IMR-90 (cell line): Measurements from ENCODE around the gene FBXO34. TPM values are rescaled to one million over a fixed set of nuclear protein-coding genes. Genes with fewer than 3 reads are reported as not detected.

Experiments
- ATAC-seq: fragments of 200-7000 bp; cut with Tn5 transposase; 2 replicates; pipeline ENCODE4 v1.9.1; 2020; ENCODE audit warnings: low read depth, mild to moderate bottlenecking, moderate library complexity
- BruUV-seq: library from RNA; stranded (reverse); fragments of 400-500 nt; replicated peaks from 2 replicates; lab custom pipeline; 2021; lab: Mats Ljungman, UMichigan
- CTCF ChIA-PET: fragments of 300-600 bp; formaldehyde crosslinking; extraction: SDS; loops from one replicate; lab custom pipeline; 2021; ENCODE audit warnings: antibody characterized with exemption; lab: Yijun Ruan, JAX
- POLR2A ChIA-PET: fragments of 300-600 bp; sonication (Branson Sonifier 250); formaldehyde crosslinking; loops from one replicate; lab custom pipeline; 2022; ENCODE audit warnings: antibody characterized with exemption; ENCODE audit not compliant: unreplicated experiment; lab: Charles Lee
- DNase-seq: peaks from one replicate; pipeline ENCODE4 v3.0.0; 2013
- H2AFZ ChIP-seq: replicated peaks from 2 replicates; pipeline ENCODE3; 2013; ENCODE audit warnings: low read length, mild to moderate bottlenecking; ENCODE audit not compliant: poor library complexity
- H2AK5ac ChIP-seq: 2 replicates; pipeline ENCODE4 v1.6.1; 2013; ENCODE audit warnings: low read depth, low read length, inconsistent platforms
- H2AK9ac ChIP-seq: replicated peaks from 2 replicates; pipeline ENCODE3; 2013; ENCODE audit warnings: mild to moderate bottlenecking, low read depth, low read length, moderate library complexity; ENCODE audit not compliant: poor library complexity
- H2BK120ac ChIP-seq: 2 replicates; pipeline ENCODE4 v1.6.1; 2013; ENCODE audit warnings: low read depth, low read length, inconsistent platforms
- H2BK15ac ChIP-seq: 3 replicates; pipeline ENCODE4 v1.6.1; 2013; ENCODE audit warnings: low read depth, low read length, inconsistent platforms
- H2BK20ac ChIP-seq: 2 replicates; pipeline ENCODE4 v1.6.1; 2013; ENCODE audit warnings: low read depth, mild to moderate bottlenecking, inconsistent platforms, low read length, moderate library complexity
- H2BK5ac ChIP-seq: 2 replicates; pipeline ENCODE4 v1.6.1; 2013; ENCODE audit warnings: mild to moderate bottlenecking, low read depth, low read length, inconsistent platforms; ENCODE audit not compliant: poor library complexity, severe bottlenecking
- H3K14ac ChIP-seq: replicated peaks from 2 replicates; pipeline ENCODE4 v1.6.1; 2013; ENCODE audit warnings: low read depth, low read length, inconsistent platforms
- H3K18ac ChIP-seq: 2 replicates; pipeline ENCODE4 v1.6.1; 2013; ENCODE audit warnings: low read depth, low read length, control low read depth
- H3K23ac ChIP-seq: 2 replicates; pipeline ENCODE4 v1.6.1; 2013; ENCODE audit warnings: low read depth, low read length, inconsistent platforms
- H3K27ac ChIP-seq: 2 replicates; pipeline ENCODE4 v1.5.1; 2013; ENCODE audit warnings: mild to moderate bottlenecking, control low read depth, low read length; ENCODE audit not compliant: insufficient read depth
- H3K27me3 ChIP-seq: 2 replicates; pipeline ENCODE4 v1.6.1; 2013; ENCODE audit warnings: low read length; ENCODE audit not compliant: control insufficient read depth, insufficient read depth
- H3K36me3 ChIP-seq: 2 replicates; pipeline ENCODE4 v1.6.1; 2013; ENCODE audit warnings: low read length, mixed read lengths; ENCODE audit not compliant: control insufficient read depth, insufficient read depth
- H3K4ac ChIP-seq: 2 replicates; pipeline ENCODE4 v1.6.1; 2013; ENCODE audit warnings: low read depth, low read length, inconsistent platforms
- H3K4me1 ChIP-seq: 2 replicates; pipeline ENCODE4 v1.6.1; 2013; ENCODE audit warnings: low read length, mixed read lengths; ENCODE audit not compliant: control insufficient read depth, insufficient read depth
- H3K4me2 ChIP-seq: 2 replicates; pipeline ENCODE4 v1.6.1; 2013; ENCODE audit warnings: low read depth, mild to moderate bottlenecking, control low read depth, low read length, moderate library complexity
- H3K4me3 ChIP-seq: 2 replicates; pipeline ENCODE4 v1.5.1; 2013; ENCODE audit warnings: low read depth, mild to moderate bottlenecking, control low read depth, low read length, moderate library complexity; ENCODE audit not compliant: insufficient read depth
- H3K56ac ChIP-seq: 2 replicates; pipeline ENCODE4 v1.6.1; 2013; ENCODE audit warnings: low read length, inconsistent platforms; ENCODE audit not compliant: insufficient read depth; ENCODE audit errors: extremely low read depth
- H3K79me1 ChIP-seq, 2 experiments: 2 replicates each; pipeline ENCODE4 v1.6.1; 2013; ENCODE audit warnings: low read length in 2 of 2, inconsistent platforms in 1 of 2, low read depth in 1 of 2
- H3K9ac ChIP-seq: 2 replicates; pipeline ENCODE4 v1.6.1; 2013; ENCODE audit warnings: low read depth, low read length, control low read depth
- H3K9me1 ChIP-seq: 2 replicates; pipeline ENCODE4 v1.6.1; 2013; ENCODE audit warnings: low read length, inconsistent platforms; ENCODE audit not compliant: insufficient read depth
- H3K9me3 ChIP-seq: 2 replicates; pipeline ENCODE4 v1.6.1; 2013; ENCODE audit warnings: low read length; ENCODE audit not compliant: control insufficient read depth, insufficient read depth
- H4K20me1 ChIP-seq: 2 replicates; pipeline ENCODE4 v1.6.1; 2013; ENCODE audit warnings: low read length, inconsistent platforms; ENCODE audit not compliant: insufficient read depth
- H4K5ac ChIP-seq: 2 replicates; pipeline ENCODE4 v1.6.1; 2013; ENCODE audit warnings: mild to moderate bottlenecking, low read depth, low read length, control low read depth
- H4K8ac ChIP-seq, 2 experiments: 2 replicates each; pipeline ENCODE4 v1.6.1; 2013; ENCODE audit warnings: low read depth in 2 of 2, low read length in 2 of 2, control low read depth in 1 of 2, inconsistent platforms in 1 of 2
- H4K91ac ChIP-seq: 2 replicates; pipeline ENCODE4 v1.6.1; 2013; ENCODE audit warnings: low read depth, low read length, inconsistent platforms; ENCODE audit not compliant: insufficient read depth
- BHLHE40 ChIP-seq: fragments of 150-350 bp; IDR thresholded peaks from 2 replicates; pipeline ENCODE4 v1.6.1; 2016; ENCODE audit warnings: mild to moderate bottlenecking, low read depth, low read length
- CEBPB ChIP-seq: IDR thresholded peaks from 2 replicates; pipeline ENCODE4 v1.6.1; 2012; ENCODE audit warnings: low read depth, low read length, improper control_type of control experiment
- CHD1 ChIP-seq: IDR thresholded peaks from 2 replicates; pipeline ENCODE4 v1.6.1; 2012; ENCODE audit warnings: low read depth, low read length, improper control_type of control experiment
- FOS ChIP-seq: fragments of 150-350 bp; IDR thresholded peaks from 2 replicates; pipeline ENCODE4 v1.6.1; 2016; ENCODE audit warnings: low read depth, low read length
- MAFK ChIP-seq: IDR thresholded peaks from 2 replicates; pipeline ENCODE4 v1.6.1; 2012; ENCODE audit warnings: low read depth, low read length, improper control_type of control experiment
- MAZ ChIP-seq: IDR thresholded peaks from 2 replicates; pipeline ENCODE4 v1.6.1; 2012; ENCODE audit warnings: low read depth, mild to moderate bottlenecking, low read length, improper control_type of control experiment, moderate library complexity, borderline replicate concordance
- MXI1 ChIP-seq: IDR thresholded peaks from 2 replicates; pipeline ENCODE4 v1.6.1; 2012; ENCODE audit warnings: low read depth, mild to moderate bottlenecking, low read length, moderate library complexity, borderline replicate concordance
- NFE2L2 ChIP-seq: fragments of 150-350 bp; IDR thresholded peaks from 2 replicates; pipeline ENCODE4 v1.6.1; 2016; ENCODE audit warnings: low read depth, mild to moderate bottlenecking, low read length
- POLR2A ChIP-seq: IDR thresholded peaks from 2 replicates; pipeline ENCODE4 v1.6.1; 2012; ENCODE audit warnings: mild to moderate bottlenecking, low read depth, low read length
- RAD21 ChIP-seq: IDR thresholded peaks from 2 replicates; pipeline ENCODE4 v1.6.1; 2012; ENCODE audit warnings: low read length, improper control_type of control experiment
- RCOR1 ChIP-seq: IDR thresholded peaks from 2 replicates; pipeline ENCODE4 v1.6.1; 2012; ENCODE audit warnings: mild to moderate bottlenecking, low read length, improper control_type of control experiment; ENCODE audit not compliant: insufficient replicate concordance
- RFX5 ChIP-seq: IDR thresholded peaks from 2 replicates; pipeline ENCODE4 v1.8.0; 2012; ENCODE audit warnings: low read depth, mild to moderate bottlenecking, low read length, moderate library complexity
- SMC3 ChIP-seq: fragments of 150-350 bp; IDR thresholded peaks from 2 replicates; pipeline ENCODE4 v1.6.1; 2016; ENCODE audit warnings: low read depth, mild to moderate bottlenecking, antibody characterized with exemption, low read length, moderate library complexity
- WGBS, 2 experiments: methylation state at CpG; one replicate each; pipeline versions ENCODE4 v1.1.5 to v1.1.7; 2013; ENCODE audit warnings: missing lambda C conversion rate in 2 of 2; ENCODE audit not compliant: insufficient read length in 1 of 2; ENCODE audit errors: extremely low coverage in 2 of 2; 5-methylcytosine and 5-hydroxymethylcytosine counted together
- dilution Hi-C: fragments of 300-500 bp; cut with HindIII; formaldehyde crosslinking; loops from one replicate; pipeline ENCODE4 v1.14.3; 2018; ENCODE audit warnings: low sequenced_read_pairs; ENCODE audit not compliant: unreplicated experiment
- in situ Hi-C: fragments of 300-500 bp; cut with MboI; formaldehyde crosslinking; loops from 3 replicates; pipeline ENCODE4 v1.14.3; 2019; ENCODE audit warnings: low sequenced_read_pairs, inconsistent platforms, mixed read lengths
- intact Hi-C: fragments of 100-400 bp; cut with micrococcal nuclease; formaldehyde crosslinking; loops from 2 replicates; pipeline ENCODE4 v1.10.0; 2022
- polyA plus RNA-seq, 3 experiments: library from polyadenylated mRNA; depleted of rRNA; stranded (reverse); fragments of >200 nt; gene quantifications; 2 replicates each; pipeline ENCODE4 v1.2.3, GENCODE V29; 2012; ENCODE audit warnings: low replicate concordance in 1 of 3
- total RNA-seq: library from RNA; depleted of rRNA; stranded (reverse); fragments of >200 nt; gene quantifications from 2 replicates; pipeline ENCODE4 v1.2.3, GENCODE V29; 2012
- TF ChIP-seq, protein P1 (sequence below): conservative IDR thresholded peaks from 2 replicates; pipeline ENCODE4 v1.5.1; 2012; ENCODE audit warnings: mild to moderate bottlenecking, low read depth, low read length, improper control_type of control experiment
- TF ChIP-seq, protein P2 (sequence below): fragments of 150-350 bp; IDR thresholded peaks from 2 replicates; pipeline ENCODE4 v1.6.1; 2017; ENCODE audit warnings: mild to moderate bottlenecking, antibody characterized with exemption, low read length, low read depth
- TF ChIP-seq, protein P3 (sequence below): fragments of 150-350 bp; IDR thresholded peaks from 2 replicates; pipeline ENCODE4 v1.6.1; 2016; ENCODE audit warnings: low read depth, mild to moderate bottlenecking, low read length, moderate library complexity, borderline replicate concordance

The FBXO34 gene
- total and polyA plus RNA-seq, 2 of the 4 experiments (the other 2 are of a cell fraction): 15.4 to 35.1 TPM

DNA sequence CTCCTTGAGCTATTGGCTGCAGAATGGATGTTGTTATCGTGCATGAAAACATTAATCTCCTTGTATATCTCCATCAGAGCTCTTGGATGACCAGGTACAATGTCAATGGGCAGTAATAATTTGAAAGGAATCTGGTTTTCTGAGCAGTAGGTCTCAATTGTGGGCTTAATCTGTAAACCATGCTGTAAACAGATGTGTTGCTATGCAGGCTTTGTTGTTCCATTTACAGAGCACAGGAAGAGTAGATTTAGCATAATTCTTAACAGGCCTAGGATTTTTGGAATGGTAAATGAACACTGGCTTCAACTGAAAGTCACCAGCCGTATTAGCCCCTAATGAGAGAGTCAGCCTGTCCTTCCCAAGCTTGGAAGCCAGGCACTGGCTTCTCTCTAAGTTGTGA lies 90.0 kb downstream of the FBXO34 start:
- H4K20me1 ChIP-seq: no peaks in the 10 kb centered on the region; the same call in 1 of the 2 replicates
- H2BK120ac ChIP-seq: no peak overlapping the region
- no peaks in the 10 kb centered on the region for H3K9me3 ChIP-seq
- CTCF ChIA-PET: no interaction called here
- no peak overlapping the region for H2AK9ac ChIP-seq
- no CpG with 5 or more reads among the region's 2 CpGs for WGBS, 2 experiments
- intact Hi-C loops (no loop called here), dilution Hi-C loops (no loop called here), in situ Hi-C loops (no loop called here)
- no peak overlapping the region for H2BK15ac ChIP-seq
- no peak overlapping the region for H3K4me2 ChIP-seq
- DNase-seq: no peak
- peaks cover 10% of the 10 kb centered on the region for H3K4me1 ChIP-seq
- H3K36me3 ChIP-seq: peaks cover 2% of the 10 kb centered on the region; the same call in 1 of the 2 replicates
- H3K9me1 ChIP-seq: peaks cover 13% of the 10 kb centered on the region
- H3K27me3 ChIP-seq: no peaks in the 10 kb centered on the region
- no peak overlapping the region for H2AFZ ChIP-seq
- H2AK5ac ChIP-seq: no peak overlapping the region
- no peak overlapping the region for H4K91ac ChIP-seq
- no peak overlapping the region for H3K9ac ChIP-seq
- H4K5ac ChIP-seq: no peak overlapping the region
- no peak overlapping the region for H4K8ac ChIP-seq
- ATAC-seq: no peak
- no TSS peak for BruUV-seq
- H3K4me3 ChIP-seq: no peak overlapping the region
- TF ChIP-seq BHLHE40: no peak
- TF ChIP-seq NFE2L2: no peak
- TF ChIP-seq, protein P1, sequence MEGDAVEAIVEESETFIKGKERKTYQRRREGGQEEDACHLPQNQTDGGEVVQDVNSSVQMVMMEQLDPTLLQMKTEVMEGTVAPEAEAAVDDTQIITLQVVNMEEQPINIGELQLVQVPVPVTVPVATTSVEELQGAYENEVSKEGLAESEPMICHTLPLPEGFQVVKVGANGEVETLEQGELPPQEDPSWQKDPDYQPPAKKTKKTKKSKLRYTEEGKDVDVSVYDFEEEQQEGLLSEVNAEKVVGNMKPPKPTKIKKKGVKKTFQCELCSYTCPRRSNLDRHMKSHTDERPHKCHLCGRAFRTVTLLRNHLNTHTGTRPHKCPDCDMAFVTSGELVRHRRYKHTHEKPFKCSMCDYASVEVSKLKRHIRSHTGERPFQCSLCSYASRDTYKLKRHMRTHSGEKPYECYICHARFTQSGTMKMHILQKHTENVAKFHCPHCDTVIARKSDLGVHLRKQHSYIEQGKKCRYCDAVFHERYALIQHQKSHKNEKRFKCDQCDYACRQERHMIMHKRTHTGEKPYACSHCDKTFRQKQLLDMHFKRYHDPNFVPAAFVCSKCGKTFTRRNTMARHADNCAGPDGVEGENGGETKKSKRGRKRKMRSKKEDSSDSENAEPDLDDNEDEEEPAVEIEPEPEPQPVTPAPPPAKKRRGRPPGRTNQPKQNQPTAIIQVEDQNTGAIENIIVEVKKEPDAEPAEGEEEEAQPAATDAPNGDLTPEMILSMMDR: no peak
- no peak for TF ChIP-seq MAFK
- no peak for TF ChIP-seq MAZ
- TF ChIP-seq, protein P2, sequence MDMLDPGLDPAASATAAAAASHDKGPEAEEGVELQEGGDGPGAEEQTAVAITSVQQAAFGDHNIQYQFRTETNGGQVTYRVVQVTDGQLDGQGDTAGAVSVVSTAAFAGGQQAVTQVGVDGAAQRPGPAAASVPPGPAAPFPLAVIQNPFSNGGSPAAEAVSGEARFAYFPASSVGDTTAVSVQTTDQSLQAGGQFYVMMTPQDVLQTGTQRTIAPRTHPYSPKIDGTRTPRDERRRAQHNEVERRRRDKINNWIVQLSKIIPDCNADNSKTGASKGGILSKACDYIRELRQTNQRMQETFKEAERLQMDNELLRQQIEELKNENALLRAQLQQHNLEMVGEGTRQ: no peak
- TF ChIP-seq SMC3: no peak
- no peak for TF ChIP-seq RFX5
- no peak for TF ChIP-seq CEBPB
- no peak for TF ChIP-seq CHD1
- TF ChIP-seq RAD21: no peak
- TF ChIP-seq, protein P3, sequence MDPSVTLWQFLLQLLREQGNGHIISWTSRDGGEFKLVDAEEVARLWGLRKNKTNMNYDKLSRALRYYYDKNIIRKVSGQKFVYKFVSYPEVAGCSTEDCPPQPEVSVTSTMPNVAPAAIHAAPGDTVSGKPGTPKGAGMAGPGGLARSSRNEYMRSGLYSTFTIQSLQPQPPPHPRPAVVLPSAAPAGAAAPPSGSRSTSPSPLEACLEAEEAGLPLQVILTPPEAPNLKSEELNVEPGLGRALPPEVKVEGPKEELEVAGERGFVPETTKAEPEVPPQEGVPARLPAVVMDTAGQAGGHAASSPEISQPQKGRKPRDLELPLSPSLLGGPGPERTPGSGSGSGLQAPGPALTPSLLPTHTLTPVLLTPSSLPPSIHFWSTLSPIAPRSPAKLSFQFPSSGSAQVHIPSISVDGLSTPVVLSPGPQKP: no peak
- no peak for TF ChIP-seq FOS
- TF ChIP-seq POLR2A: no peak
- no peak for TF ChIP-seq MXI1
- no peak for TF ChIP-seq RCOR1
- H2BK20ac ChIP-seq: no peak overlapping the region
- no peak overlapping the region for H3K56ac ChIP-seq
- H3K79me1 ChIP-seq: peaks cover 0 to 15% of the 10 kb centered on the region in 2 experiments; a peak in 3 of 4 replicates
- H3K4ac ChIP-seq: no peak overlapping the region
- H3K18ac ChIP-seq: no peak overlapping the region
- POLR2A ChIA-PET: no interaction called here
- no peak overlapping the region for H2BK5ac ChIP-seq
- H3K14ac ChIP-seq: no peak overlapping the region
- no peak overlapping the region for H3K23ac ChIP-seq
- no peak overlapping the region for H3K27ac ChIP-seq
